Measurements from ENCODE around the gene ICE2. TPM values are rescaled to one million over a fixed set of nuclear protein-coding genes. Genes with fewer than 3 reads are reported as not detected.

Gene ICE2
- total RNA-seq, 4 donors from 2014 or later, result 14.6 to 34.9 (median 23.8) TPM

DNA sequence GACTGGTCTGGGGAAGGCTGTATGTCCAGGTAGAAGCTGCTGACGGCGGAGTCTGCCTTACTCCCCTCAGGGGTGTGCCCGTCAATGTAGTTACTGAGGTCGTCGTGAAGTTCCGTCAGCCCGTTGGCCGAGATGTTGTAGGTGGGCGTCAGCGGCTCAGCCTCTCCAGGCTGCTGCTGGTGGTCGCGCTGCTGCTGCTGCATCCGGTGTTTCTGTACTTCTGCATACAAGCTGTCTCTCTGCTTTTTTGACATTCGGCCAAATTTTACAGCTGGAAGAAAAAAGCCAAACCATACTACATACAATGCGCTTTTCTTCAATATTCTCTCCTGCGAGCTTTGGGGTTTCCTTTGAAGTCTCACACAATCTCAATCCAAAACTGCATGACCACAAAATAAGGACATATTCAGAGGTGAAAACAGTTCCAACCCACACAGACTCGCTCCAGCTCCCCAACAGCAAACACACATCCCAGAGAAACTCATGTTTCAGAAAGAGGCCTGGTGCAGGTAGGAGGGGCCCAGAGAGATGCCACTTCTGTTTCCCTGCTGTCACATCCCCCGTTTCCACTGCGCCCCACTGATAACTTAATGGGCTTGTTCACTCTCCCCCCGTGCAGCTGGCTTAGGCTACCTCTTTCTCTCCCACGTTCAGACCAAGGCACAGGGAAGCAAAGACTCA, 32.5 kb upstream of the ICE2 start:
- TF ChIP-seq POLR2AphosphoS5 (IDR thresholded peaks at IDR 0.05), result no peak
- no peak for TF ChIP-seq POLR2A (IDR thresholded peaks at IDR 0.05)
- TF ChIP-seq CTCF (IDR thresholded peaks at IDR 0.05), result no peak
- no peak for TF ChIP-seq EP300 (IDR thresholded peaks at IDR 0.05)
- Histone ChIP-seq H3K27me3 (no peaks in the 10 kb centered on the region), H3K27ac (no peak overlapping the region), H3K36me3 (peaks cover 0 to 47% of the 10 kb centered on the region in 2 donors), H3K4me1 (peaks cover 0 to 31% (median 3%) of the 10 kb centered on the region in 3 donors), H3K4me3 (no peak overlapping the region), H3K9me3 (no peaks in the 10 kb centered on the region)
- WGBS, 2 donors (ENCODE audit: low coverage in 1 of 2), result 70 to 71% methylated on average over 7 to 16 of the region's 21 CpGs
- ATAC-seq, result no peak

GRCh38 chr15:60510006-60510405, 31.1 kb upstream of the ICE2 start:
- Histone ChIP-seq H3K27ac (no peak overlapping the region), H3K9me3 (no peaks in the 10 kb centered on the region), H3K36me3 (peaks cover 2 to 59% of the 10 kb centered on the region in 2 donors), H3K4me1 (peaks cover 0 to 31% (median 3%) of the 10 kb centered on the region in 3 donors), H3K27me3 (no peaks in the 10 kb centered on the region), H3K4me3 (no peak overlapping the region)
- no peak for ATAC-seq
- TF ChIP-seq EP300 (IDR thresholded peaks at IDR 0.05) (no peak), POLR2A (IDR thresholded peaks at IDR 0.05) (no peak), POLR2AphosphoS5 (IDR thresholded peaks at IDR 0.05) (no peak), CTCF (IDR thresholded peaks at IDR 0.05) (no peak)
- 56 to 62% methylated on average over 5 of the region's 5 CpGs for WGBS, 2 donors (ENCODE audit: low coverage in 1 of 2)

DNA sequence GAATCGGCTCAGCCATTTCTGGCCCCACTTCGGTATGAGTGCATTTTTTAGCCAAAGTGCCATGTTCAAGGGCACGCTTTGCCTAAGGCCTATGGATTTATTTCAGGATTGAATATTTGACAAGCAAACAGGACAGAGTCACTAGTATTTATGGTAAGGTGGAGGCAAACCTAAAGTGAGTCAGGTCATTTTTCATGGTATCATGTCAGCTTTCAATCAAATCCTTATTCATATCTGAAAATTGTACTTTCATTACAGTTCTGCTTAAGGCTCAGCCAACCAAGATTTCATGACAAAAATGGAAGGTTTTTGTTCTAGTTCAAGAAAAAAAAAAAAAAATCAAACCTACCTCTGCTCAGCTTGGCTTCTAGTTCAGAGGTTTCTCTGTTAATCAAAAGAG, 30.5 kb upstream of the ICE2 start:
- ATAC-seq, result no peak
- H3K4me3 ChIP-seq, result no peak overlapping the region
- 76% methylated on average over 3 of the region's 3 CpGs; no CpG with 5 or more reads in 1 of the 2 donors for WGBS, 2 donors (ENCODE audit: low coverage in 1 of 2)
- no peaks in the 10 kb centered on the region for H3K27me3 ChIP-seq
- TF ChIP-seq POLR2AphosphoS5 (IDR thresholded peaks at IDR 0.05) (no peak), EP300 (IDR thresholded peaks at IDR 0.05) (no peak), CTCF (IDR thresholded peaks at IDR 0.05) (no peak), POLR2A (IDR thresholded peaks at IDR 0.05) (no peak)
- H3K9me3 ChIP-seq, result no peaks in the 10 kb centered on the region
- H3K4me1 ChIP-seq, result peaks cover 0 to 31% (median 3%) of the 10 kb centered on the region in 3 donors
- peak overlapping the region in 2 of 4 donors; percentile 5 to 20 for H3K27ac ChIP-seq
- H3K36me3 ChIP-seq, result peaks cover 2 to 61% of the 10 kb centered on the region in 2 donors

- Histone ChIP-seq H3K36me3 (peaks cover 2 to 61% of the 10 kb centered on the region in 2 donors), H3K27ac (peak overlapping the region in 2 of 4 donors; percentile 26 to 41), H3K9me3 (no peaks in the 10 kb centered on the region), H3K4me3 (no peak overlapping the region), H3K27me3 (no peaks in the 10 kb centered on the region), H3K4me1 (peaks cover 0 to 31% (median 3%) of the 10 kb centered on the region in 3 donors)
- TF ChIP-seq POLR2AphosphoS5 (IDR thresholded peaks at IDR 0.05) (no peak), EP300 (IDR thresholded peaks at IDR 0.05) (no peak), CTCF (IDR thresholded peaks at IDR 0.05) (no peak), POLR2A (IDR thresholded peaks at IDR 0.05) (no peak)
- WGBS, 2 donors (ENCODE audit: low coverage in 1 of 2), result 83 to 90% methylated on average over 4 of the region's 4 CpGs
- no peak for ATAC-seq
Observed at GRCh38 chr15:60508442-60508841, 29.5 kb upstream of the ICE2 start.
